Stomach (tissue), 9 donors: ENCODE measurements around the gene CASQ1. TPM values are rescaled to one million over a fixed set of nuclear protein-coding genes. Genes with fewer than 3 reads are reported as not detected.

ENCODE experiments used
- DNase-seq, 2 donors: peaks; one replicate each; pipeline versions ENCODE4 v3.0.0 to v3.0.0-alpha.2; 2013 to 2019
- H3K27ac ChIP-seq, 5 donors: fragments of 200-600 bp in 4 of 5; sonication (generic) in 4 of 5; one replicate each; pipeline ENCODE4 v1.5.1; 2013 to 2019; ENCODE audit warnings: mild to moderate bottlenecking in 1 of 5, moderate library complexity in 1 of 5
- H3K27me3 ChIP-seq, 3 donors: fragments of 200-600 bp; sonication (generic); one replicate each; pipeline ENCODE4 v1.5.1; 2017 to 2019; ENCODE audit warnings: mixed run types in 1 of 3
- H3K36me3 ChIP-seq, 4 donors: fragments of 200-600 bp; sonication (generic); 1 replicate in 3 of 4; 2 replicates in 1 of 4; pipeline ENCODE4 v1.5.1; 2016 to 2019
- H3K4me1 ChIP-seq, 4 donors: fragments of 200-600 bp; sonication (generic); one replicate each; pipeline ENCODE4 v1.5.1; 2016 to 2019
- H3K4me3 ChIP-seq, 4 donors: fragments of 200-600 bp; sonication (generic) in 3 of 4; one replicate each; pipeline ENCODE4 v1.5.1; 2016 to 2019; ENCODE audit warnings: mild to moderate bottlenecking in 1 of 4
- H3K9me3 ChIP-seq, 4 donors: fragments of 200-600 bp; sonication (generic); one replicate each; pipeline ENCODE4 v1.5.1; 2016 to 2019
- CTCF ChIP-seq, 7 experiments: fragments of 450-650 bp in 4 of 7; fragments of 200-600 bp in 3 of 7; sonication (generic) in 3 of 7; IDR thresholded peaks; one replicate each; pipeline ENCODE4 v1.5.1; 2016 to 2019; ENCODE audit warnings: antibody characterized with exemption in 7 of 7, control low read depth in 2 of 7, mild to moderate bottlenecking in 1 of 7
- EP300 ChIP-seq: sonication (generic); formaldehyde crosslinking; IDR thresholded peaks from one replicate; pipeline ENCODE4 v1.6.1; 2017; ENCODE audit warnings: antibody characterized with exemption
- POLR2A ChIP-seq, 4 donors: fragments of 450-650 bp; IDR thresholded peaks; one replicate each; pipeline ENCODE4 v1.6.1; 2016; ENCODE audit warnings: antibody characterized with exemption in 4 of 4, control low read depth in 2 of 4, mild to moderate bottlenecking in 1 of 4, moderate library complexity in 1 of 4
- POLR2AphosphoS5 ChIP-seq, 3 donors: sonication (generic); formaldehyde crosslinking; IDR thresholded peaks; one replicate each; pipeline ENCODE4 v1.6.1; 2016; ENCODE audit warnings: antibody characterized with exemption in 3 of 3
- WGBS, 5 donors: extraction: QIAGEN DNeasy Blood & Tissue Kit in 3 of 5; methylation state at CpG; one replicate each; pipeline versions ENCODE4 v1.1.5 to v1.1.7; 2013 to 2018; 5-methylcytosine and 5-hydroxymethylcytosine counted together
- intact Hi-C: fragments of 100-400 bp; cut with DNase I; formaldehyde crosslinking; loops from one replicate; pipeline ENCODE4 v1.15.1; 2023; ENCODE audit warnings: low total_unique reads
- polyA plus RNA-seq, 3 donors: library from polyadenylated mRNA; stranded (reverse); fragments of 200-250 nt; gene quantifications; one replicate each; pipeline ENCODE4 v1.2.3, GENCODE V29; 2013
- total RNA-seq, 5 donors: library from RNA; depleted of rRNA; stranded (reverse); fragments of >200 nt; gene quantifications; one replicate each; pipeline versions ENCODE4 v1.1.0 to v1.2.3, GENCODE V29; 2014 to 2016
- donor health status: healthy with polysubstance abuse.
- donor health status: Bipolar disorder and iron deficiency.
- donor health status: healthy.

The CASQ1 gene
- total and polyA plus RNA-seq, 8 donors, result 0.48 to 0.61 (median 0.55) TPM; not detected in 5

DNA sequence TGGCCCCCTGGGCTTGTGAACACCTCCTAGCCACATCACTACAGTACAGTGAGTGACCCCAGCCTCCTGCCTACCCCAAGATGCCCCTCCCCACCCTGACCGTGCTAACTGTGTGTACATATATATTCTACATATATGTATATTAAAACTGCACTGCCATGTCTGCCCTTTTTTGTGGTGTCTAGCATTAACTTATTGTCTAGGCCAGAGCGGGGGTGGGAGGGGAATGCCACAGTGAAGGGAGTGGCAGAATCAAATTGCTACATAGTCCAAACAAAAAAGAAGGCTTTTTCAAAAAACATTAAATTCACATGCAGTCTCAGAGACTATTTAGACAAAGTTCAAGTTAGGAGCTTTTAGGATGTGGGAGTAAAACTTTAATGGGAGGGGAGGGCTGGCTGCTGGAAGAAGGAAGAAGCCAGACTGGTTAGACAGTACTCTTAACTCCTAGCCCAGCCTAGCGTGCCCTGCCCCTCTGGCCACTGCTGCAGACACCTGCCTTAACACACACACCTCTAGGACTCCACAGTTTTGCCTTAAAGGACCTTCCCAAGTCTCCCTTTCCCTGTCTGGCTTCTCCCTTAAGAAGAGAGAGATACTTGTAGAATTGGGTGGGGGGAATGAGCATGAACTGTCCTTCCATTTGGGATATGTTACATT is 24.2 kb downstream of the CASQ1 start:
- no peaks in the 10 kb centered on the region for H3K9me3 ChIP-seq
- peak overlapping the region in 1 of 5 donors; percentile 12 for H3K27ac ChIP-seq
- 56 to 83% (median 64%) methylated on average over 3 of the region's 3 CpGs for WGBS, 5 donors
- intact Hi-C loops, result no loop called here
- H3K4me1 ChIP-seq, result peaks cover 36 to 54% (median 41%) of the 10 kb centered on the region in 4 donors
- H3K27me3 ChIP-seq, result no peaks in the 10 kb centered on the region
- peaks cover 62 to 100% (median 89%) of the 10 kb centered on the region in 4 donors for H3K36me3 ChIP-seq
- DNase-seq, result no peak
- H3K4me3 ChIP-seq, result no peak overlapping the region
- no peak for TF ChIP-seq POLR2AphosphoS5 (IDR thresholded peaks at IDR 0.05)
- TF ChIP-seq EP300, result no peak
- TF ChIP-seq POLR2A (IDR thresholded peaks at IDR 0.05), result no peak
- no peak for TF ChIP-seq CTCF (IDR thresholded peaks at IDR 0.05)

DNA sequence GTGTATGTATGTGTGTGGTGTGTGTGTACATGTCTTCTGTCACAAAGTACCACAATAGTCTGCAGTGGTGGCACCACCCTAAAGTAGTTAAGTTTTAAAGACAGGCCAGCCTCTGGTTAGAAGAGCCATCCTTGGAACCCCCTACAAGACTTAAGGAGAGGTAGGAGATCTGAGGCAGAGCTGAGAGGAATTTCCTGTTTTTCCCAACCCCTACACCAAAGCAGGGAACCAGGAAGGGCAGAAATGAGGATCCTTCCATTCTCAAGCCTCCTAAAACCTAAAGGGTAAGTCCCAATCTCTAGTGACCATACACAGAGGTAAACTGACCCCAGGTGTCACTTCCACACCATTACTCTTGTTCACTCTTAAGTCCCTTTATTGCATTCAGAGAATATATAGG is 25.9 kb downstream of the CASQ1 start:
- Histone ChIP-seq H3K4me1 (peaks cover 23 to 53% (median 40%) of the 10 kb centered on the region in 4 donors), H3K9me3 (no peaks in the 10 kb centered on the region), H3K27me3 (no peaks in the 10 kb centered on the region), H3K27ac (peak overlapping the region in 1 of 5 donors; percentile 76), H3K36me3 (peaks cover 70 to 100% (median 93%) of the 10 kb centered on the region in 4 donors), H3K4me3 (no peak overlapping the region)
- DNase-seq, result no peak
- intact Hi-C loops, result no loop called here
- TF ChIP-seq CTCF (IDR thresholded peaks at IDR 0.05), result no peak

GRCh38 chr1:160217481-160218051 is 27.2 kb downstream of the CASQ1 start:
- Histone ChIP-seq H3K4me1 (peaks cover 23 to 53% (median 40%) of the 10 kb centered on the region in 4 donors), H3K4me3 (no peak overlapping the region), H3K27ac (peak overlapping the region; percentile 23 to 76 (median 48)), H3K27me3 (no peaks in the 10 kb centered on the region), H3K36me3 (peaks cover 65 to 100% (median 93%) of the 10 kb centered on the region in 4 donors), H3K9me3 (no peaks in the 10 kb centered on the region)
- intact Hi-C loops, result no loop called here
- 37 to 59% (median 43%) methylated on average over 10 of the region's 10 CpGs for WGBS, 5 donors
- TF ChIP-seq EP300 (no peak), POLR2A (IDR thresholded peaks at IDR 0.05) (no peak), POLR2AphosphoS5 (IDR thresholded peaks at IDR 0.05) (no peak), CTCF (IDR thresholded peaks at IDR 0.05) (no peak)
- DNase-seq, result peak; percentile 40 to 49

DNA sequence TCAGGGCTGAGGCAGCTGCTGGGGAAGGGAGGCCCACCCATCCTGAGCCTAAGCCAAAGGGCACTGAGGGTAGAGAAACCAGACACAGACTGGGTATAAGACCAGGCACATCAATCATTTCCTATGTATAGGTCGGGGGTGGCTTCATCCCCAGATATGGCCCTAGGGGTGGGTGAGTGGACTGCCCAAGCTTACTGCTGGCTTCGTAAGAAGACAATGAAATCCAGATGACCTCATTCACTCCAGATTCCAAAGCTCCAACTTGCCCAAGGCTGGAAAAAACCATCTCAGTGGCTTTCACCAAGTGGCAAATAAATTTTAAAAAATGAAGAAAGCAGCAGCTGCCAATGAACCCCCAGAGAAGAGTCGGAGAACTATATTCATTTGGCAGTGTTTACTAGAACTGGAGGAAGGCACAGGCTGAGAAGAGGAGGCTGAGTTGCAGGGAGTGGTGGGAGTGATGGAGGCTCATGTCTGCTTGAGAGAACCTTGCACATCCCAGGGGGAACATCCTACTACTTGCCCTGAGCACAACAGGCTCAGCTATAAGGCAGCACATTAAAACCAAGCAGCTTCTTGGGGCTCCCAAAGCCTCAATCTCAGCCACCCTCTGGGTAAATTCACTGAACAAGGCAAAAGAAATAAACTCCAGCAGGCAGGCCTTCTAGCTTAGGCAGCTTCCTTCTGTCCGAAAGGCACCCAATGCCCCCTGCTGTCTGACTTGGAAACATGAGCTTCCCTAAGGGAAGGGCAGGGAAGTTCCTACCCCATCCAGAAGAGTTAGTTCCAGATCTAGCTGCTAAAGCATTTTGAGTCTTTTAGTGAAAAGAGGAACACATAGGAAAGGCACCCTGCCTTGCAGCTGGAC is 28.9 kb downstream of the CASQ1 start:
- peaks cover 65 to 100% (median 93%) of the 10 kb centered on the region in 4 donors for H3K36me3 ChIP-seq
- peak overlapping the region in 4 of 5 donors; percentile 48 to 76 (median 56) for H3K27ac ChIP-seq
- no peaks in the 10 kb centered on the region for H3K27me3 ChIP-seq
- H3K9me3 ChIP-seq, result no peaks in the 10 kb centered on the region
- peak; percentile 45 to 82 for DNase-seq
- intact Hi-C loops, result no loop called here
- H3K4me1 ChIP-seq, result peaks cover 23 to 51% (median 40%) of the 10 kb centered on the region in 4 donors
- H3K4me3 ChIP-seq, result no peak overlapping the region
- 55 to 66% (median 64%) methylated on average over 4 of the region's 4 CpGs for WGBS, 5 donors
- TF ChIP-seq EP300, result no peak
- no peak for TF ChIP-seq POLR2A (IDR thresholded peaks at IDR 0.05)
- TF ChIP-seq POLR2AphosphoS5 (IDR thresholded peaks at IDR 0.05), result peak in 1 of 3 donors; percentile 37
- TF ChIP-seq CTCF (IDR thresholded peaks at IDR 0.05), result peak in 5 of 7 experiments; percentile 38 to 52 (median 42)
